ENCODE data around the gene ADCY5. TPM values are rescaled to one million over a fixed set of nuclear protein-coding genes. Genes with fewer than 3 reads are reported as not detected.
"Not testable (repeated sequence)": the region's sequence is repeated elsewhere in the genome, so short reads cannot be mapped to it uniquely, and the experiment has no call there.

The ADCY5 gene
- 0.06 and 0.45 TPM in 2 replicates for total RNA-seq (2014; rRNA removed)
- 0.27 TPM for polyA plus RNA-seq (2012)

- DNase-seq (ENCODE audit: low read depth) = no peak
Measured at GRCh38 chr3:123448536-123449101, at the start of gene ADCY5. ADCY5 (minus strand) TSS chr3:123449090; CDS start chr3:123448545, 545 bp downstream.

GRCh38 chr3:123493912-123494311 is 45.0 kb upstream of the ADCY5 start:
- no peak for DNase-seq (ENCODE audit: low read depth)

- DNase-seq (ENCODE audit: low read depth) = no peak
Measured at GRCh38 chr3:123491966-123492587, 43.2 kb upstream of the ADCY5 start.

GRCh38 chr3:123489400-123490004 is 40.6 kb upstream of the ADCY5 start:
- DNase-seq (ENCODE audit: low read depth) = peak; percentile 44

GRCh38 chr3:123488645-123489347 is 39.9 kb upstream of the ADCY5 start:
- no peak for DNase-seq (ENCODE audit: low read depth)

- DNase-seq (ENCODE audit: low read depth) = not testable (repeated sequence)
Measured at GRCh38 chr3:123487063-123487462, 38.2 kb upstream of the ADCY5 start.

- no peak for DNase-seq (ENCODE audit: low read depth)
Measured at GRCh38 chr3:123486460-123486859, 37.6 kb upstream of the ADCY5 start.

GRCh38 chr3:123485551-123485950 is 36.7 kb upstream of the ADCY5 start:
- DNase-seq (ENCODE audit: low read depth) = no peak

- no peak for DNase-seq (ENCODE audit: low read depth)
Measured at GRCh38 chr3:123483146-123483545, 34.3 kb upstream of the ADCY5 start.

GRCh38 chr3:123481722-123482457 is 33.0 kb upstream of the ADCY5 start:
- no peak for DNase-seq (ENCODE audit: low read depth)

GRCh38 chr3:123481071-123481470 is 32.2 kb upstream of the ADCY5 start:
- DNase-seq (ENCODE audit: low read depth) = no peak

GRCh38 chr3:123480428-123480827 is 31.5 kb upstream of the ADCY5 start:
- DNase-seq (ENCODE audit: low read depth) = no peak

- DNase-seq (ENCODE audit: low read depth) = no peak
Measured at GRCh38 chr3:123479891-123480290, 31.0 kb upstream of the ADCY5 start.

GRCh38 chr3:123478314-123478713 is 29.4 kb upstream of the ADCY5 start:
- DNase-seq (ENCODE audit: low read depth) = no peak

GRCh38 chr3:123476967-123477750 is 28.3 kb upstream of the ADCY5 start:
- DNase-seq (ENCODE audit: low read depth) = no peak

GRCh38 chr3:123475786-123476185 is 26.9 kb upstream of the ADCY5 start:
- no peak for DNase-seq (ENCODE audit: low read depth)

- DNase-seq (ENCODE audit: low read depth) = no peak
Measured at GRCh38 chr3:123471106-123471505, 22.2 kb upstream of the ADCY5 start.

- no peak for DNase-seq (ENCODE audit: low read depth)
Measured at GRCh38 chr3:123469323-123469995, 20.6 kb upstream of the ADCY5 start.

- no peak for DNase-seq (ENCODE audit: low read depth)
Measured at GRCh38 chr3:123467046-123467445, 18.2 kb upstream of the ADCY5 start.

GRCh38 chr3:123464211-123464610 is 15.3 kb upstream of the ADCY5 start:
- no peak for DNase-seq (ENCODE audit: low read depth)

Measured in LHCN-M2 (cell line).